Activated CD4-positive, alpha-beta T cell treated with anti-CD3 and anti-CD28 coated beads, Interleukin-2, Interleukin-4, amounts not matched to agents 100 ng/mL and 50 ng/mL, durations not matched to agents 16 hours and 8 hours (primary cell): ENCODE data around the gene ITPR1.

Experiments used
- DNase-seq: peaks from one replicate; pipeline ENCODE4 v3.0.0-alpha.2; 2020; ENCODE audit warnings: low spot score

Gene ITPR1

DNA sequence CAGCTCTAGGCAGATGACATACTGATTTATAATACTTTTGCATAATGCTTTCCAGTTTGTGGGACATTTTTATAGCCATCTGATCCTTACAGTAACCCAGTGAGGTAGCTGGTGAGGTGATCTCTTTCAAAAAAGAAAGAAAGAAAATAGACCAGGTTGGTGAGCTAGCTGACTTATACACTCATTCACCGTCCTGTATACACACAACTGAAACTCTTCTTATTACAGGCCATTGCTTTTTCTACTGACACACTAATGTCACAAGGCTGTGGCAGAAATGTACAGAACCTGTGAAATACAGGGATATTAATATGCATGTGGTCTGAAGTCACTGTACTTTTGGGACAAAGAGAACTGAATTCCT is 335.9 kb downstream of the ITPR1 start:
- peak; percentile 63 for DNase-seq

DNA sequence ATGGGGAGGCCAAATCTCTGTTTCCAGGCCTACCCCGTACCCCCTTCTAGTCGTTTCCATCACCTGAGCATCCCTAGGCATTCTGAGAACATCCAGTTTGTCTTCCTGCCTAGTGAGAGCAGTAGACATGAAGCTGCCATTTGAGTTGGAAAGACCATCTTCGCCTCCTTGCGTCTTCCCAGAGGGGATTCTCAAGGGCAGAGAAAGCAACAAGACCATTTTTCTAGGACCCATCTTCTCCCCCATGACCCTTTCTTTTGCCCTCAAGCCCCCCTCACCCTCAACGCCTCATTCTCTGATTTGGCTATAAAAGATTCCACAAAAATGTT is 337.4 kb downstream of the ITPR1 start:
- DNase-seq = no peak

DNA sequence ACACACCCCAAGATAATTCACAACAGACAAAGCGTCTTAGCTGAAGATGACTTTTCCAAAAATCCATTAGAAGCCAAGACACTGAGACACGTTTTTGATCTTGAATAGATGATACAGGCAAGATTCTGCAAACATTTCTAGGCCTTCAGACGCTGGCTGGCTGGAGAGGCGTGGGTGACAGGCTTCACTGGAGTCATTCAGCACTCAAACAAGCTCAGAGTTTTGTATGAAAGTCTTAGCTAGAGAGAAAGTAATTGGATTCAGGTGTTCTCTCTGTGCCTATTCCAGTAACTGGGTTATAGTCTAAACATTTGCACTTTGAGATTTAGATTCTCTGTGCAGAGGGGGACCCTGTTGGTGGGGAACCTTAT is 338.4 kb downstream of the ITPR1 start:
- peak; percentile 47 for DNase-seq

DNA sequence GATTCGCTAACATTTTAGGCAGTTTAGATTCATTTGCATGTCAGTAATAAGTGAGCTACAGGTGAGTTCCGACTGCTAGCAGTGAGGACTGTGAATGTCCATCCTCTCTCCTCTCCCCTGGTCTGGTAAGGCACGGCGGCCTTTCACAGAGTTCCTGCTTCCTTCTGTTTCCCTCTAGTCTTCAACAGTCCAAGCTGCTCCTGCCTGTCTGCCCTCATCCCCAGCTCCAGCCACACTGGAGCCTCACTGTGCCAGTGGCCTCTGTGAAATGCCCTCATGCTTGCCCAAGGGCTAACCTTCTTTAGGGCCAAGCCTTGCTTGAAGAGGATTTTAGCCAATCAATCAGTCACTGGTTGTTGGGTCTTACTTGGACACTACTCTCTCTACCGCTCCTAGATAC is 340.3 kb downstream of the ITPR1 start:
- DNase-seq = no peak

DNA sequence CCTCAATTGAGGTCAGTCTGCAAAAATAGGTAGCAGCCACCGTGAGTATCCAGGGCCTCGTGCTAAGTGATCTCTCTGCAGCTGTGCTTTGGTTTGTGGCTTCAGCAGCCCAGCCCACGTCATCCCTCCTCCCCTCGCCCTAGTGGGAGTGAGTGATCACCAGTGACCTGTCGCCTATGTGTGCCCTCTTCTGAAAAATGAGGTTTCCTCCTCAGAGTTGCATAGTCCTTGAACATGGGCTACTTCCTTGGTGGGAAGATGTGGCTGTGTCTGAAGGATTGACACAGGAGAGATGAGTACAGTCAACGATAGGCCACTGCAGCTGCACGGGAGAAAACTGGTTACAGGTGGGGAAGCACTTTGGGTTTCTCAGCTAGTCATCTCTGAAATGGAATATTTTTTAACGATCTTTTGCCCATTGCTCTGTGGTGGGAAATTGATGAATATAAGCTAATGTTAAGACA is 341.3 kb downstream of the ITPR1 start:
- DNase-seq = peak; percentile 86

DNA sequence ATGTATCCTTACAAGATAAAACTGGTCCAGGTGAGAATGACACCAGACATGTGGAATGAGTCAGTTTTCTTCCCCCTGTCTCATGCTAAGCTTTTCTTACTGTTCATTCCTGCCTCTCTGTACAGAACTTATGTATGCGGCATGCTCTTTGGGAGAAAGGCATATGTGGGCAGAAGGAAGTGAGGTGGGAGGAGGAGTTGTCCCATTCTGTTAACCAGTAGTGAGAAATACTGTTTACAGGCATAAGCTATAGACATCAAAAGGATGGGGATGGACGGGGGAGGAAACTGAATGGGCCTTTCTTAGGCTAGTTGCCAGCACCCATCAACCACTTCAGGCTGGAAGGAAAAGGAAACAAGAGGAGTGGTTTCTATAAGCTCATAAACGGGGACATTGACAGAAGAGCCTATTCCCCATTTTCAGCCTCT is 342.5 kb downstream of the ITPR1 start:
- peak; percentile 54 for DNase-seq

DNA sequence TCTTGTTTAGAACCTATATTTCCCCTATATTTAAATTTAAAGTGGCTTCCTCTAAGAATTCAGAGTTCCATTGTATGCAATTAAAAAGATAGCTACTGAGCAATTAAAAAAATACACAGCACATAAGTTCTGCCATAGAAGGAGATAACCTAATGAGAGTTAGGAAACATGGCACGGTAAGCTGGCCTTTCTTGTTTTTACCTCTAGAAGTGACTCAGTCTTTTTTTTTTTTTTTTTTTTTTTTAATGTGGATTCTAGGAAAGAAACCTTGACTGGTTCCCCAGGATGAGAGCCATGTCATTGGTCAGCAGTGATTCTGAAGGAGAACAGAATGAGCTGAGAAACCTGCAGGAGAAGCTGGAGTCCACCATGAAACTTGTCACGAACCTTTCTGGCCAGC is 343.4 kb downstream of the ITPR1 start:
- no peak for DNase-seq

DNA sequence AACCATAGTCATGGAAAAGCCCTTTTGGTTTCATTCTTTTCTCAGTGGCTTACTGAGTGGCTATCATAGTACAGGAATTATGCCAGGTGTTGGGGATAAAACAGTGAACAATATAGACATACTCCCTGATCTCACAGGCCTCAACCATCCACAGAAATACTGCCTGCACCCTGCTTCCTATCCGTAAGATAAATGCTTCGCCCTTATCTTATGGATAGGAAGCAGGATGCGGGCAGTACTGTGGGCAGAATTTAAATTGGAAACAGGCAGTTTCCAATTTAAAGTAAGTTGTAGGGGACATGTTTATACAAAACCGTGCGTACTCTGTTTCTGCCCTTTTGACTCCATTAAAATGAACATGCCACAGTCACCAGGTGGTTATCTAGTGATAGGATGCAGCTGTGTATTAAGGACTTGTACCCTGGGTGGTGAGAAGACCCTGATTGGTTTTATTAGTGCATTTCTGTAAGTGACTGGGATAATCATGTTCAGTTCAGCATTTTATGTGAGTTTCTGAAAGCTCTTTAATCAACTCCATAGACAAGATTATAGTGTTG is 344.3 kb downstream of the ITPR1 start:
- no peak for DNase-seq

DNA sequence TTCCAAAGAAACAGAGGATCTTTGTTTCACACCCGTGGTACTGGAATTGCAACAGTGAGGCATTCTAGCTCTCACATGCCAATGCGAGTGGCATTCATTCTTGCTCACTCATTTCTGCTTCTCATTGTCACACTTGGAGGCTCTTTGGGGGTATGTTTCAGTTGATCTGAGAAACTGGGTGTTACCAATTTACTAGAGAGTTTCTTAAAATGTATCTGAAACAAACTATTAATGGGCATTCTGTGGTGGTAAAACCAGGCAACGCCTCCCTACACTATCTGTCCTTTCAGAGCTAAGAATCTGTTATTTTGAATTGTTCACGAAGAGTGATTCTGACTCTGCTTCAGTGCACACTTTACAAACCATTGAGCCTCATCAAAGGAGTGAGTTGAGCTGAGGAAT is 345.5 kb downstream of the ITPR1 start:
- DNase-seq = no peak

DNA sequence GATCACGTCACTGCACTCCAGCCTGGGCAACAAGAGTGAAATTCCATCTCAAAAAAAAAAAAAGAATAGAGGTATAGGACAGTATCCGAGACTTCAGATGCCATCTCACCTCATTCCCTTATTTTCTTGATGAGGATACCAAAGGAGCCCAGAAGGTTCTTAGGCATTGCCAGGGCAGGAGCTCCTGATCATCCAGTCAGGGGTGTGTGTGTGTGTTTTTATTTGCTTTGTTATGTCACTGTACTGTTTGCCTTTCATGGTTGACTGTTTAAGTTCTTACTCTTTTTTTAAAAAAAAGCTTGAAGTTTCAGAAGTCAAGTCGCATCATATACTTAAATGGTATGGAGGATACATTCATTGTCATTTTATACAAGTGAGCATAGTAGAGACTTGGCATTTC is 346.1 kb downstream of the ITPR1 start:
- no peak for DNase-seq

DNA sequence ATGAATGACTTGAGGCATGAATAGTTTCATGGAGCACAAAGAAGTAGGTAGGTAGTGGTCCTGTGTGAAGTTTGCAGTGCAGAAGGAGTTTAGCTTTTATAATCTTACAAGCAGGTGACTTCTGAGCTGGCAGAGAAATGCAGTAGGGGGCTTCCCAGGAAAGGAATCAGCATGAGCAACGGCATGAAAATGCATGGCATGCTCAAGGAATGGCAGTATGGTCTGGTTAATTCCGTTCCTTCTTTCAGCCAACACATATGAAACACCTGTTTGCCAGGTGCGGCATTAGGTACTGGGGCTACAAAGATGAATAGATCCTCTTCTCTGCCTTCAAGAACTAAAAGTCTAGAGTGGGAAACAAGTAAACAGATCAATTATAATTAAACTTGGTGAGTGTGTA is 348.1 kb downstream of the ITPR1 start:
- DNase-seq = no peak

DNA sequence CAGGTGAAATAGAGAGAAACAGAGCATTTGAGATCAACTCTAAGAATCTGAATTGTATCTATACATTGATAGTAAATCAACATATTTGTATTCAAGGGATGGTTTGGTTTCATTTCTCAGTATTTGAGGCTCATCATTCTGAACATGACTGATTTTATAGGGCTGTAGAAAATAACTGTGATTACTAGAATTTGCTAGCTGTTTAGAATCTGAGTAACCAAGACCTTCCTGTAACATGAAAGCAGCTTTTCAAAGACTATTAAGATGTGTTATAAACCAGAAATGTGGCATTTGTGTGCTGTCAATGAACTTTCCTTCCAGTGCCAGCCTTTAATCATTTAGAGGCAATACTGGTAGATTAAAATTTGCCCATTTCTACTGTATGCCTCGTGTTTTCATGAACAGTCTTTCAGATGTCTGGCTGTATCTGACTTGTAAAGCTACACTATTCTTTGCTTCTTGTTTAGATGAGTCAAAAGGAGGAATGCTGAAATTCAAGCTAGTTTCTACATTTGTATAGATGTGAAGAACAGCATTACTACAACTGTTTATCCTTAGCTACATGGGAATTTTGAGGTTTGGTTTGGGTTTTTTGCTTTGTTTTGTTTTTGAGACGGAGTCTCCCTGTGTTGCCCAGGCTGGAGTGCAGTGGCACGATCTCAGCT is 348.8 kb downstream of the ITPR1 start:
- DNase-seq = peak; percentile 44

DNA sequence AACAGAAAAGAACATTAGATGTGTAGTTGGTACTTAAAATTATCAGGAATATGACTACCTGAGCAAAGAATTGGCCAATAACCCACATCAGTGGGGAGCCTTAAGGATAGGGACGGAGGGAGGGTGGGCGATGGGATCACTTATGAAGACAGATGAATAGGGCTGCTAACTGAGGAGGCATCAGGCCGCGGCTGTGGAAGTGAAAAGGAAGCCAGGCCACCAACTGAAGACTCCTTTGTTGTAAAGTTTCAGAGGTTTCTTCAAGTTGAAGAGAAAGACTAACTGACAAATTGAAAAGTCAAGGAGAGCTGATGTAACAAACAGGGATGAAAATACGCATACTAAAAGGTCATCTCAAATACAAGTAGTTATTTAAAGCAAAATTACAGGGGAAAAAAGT is 350.5 kb downstream of the ITPR1 start:
- DNase-seq = no peak

DNA sequence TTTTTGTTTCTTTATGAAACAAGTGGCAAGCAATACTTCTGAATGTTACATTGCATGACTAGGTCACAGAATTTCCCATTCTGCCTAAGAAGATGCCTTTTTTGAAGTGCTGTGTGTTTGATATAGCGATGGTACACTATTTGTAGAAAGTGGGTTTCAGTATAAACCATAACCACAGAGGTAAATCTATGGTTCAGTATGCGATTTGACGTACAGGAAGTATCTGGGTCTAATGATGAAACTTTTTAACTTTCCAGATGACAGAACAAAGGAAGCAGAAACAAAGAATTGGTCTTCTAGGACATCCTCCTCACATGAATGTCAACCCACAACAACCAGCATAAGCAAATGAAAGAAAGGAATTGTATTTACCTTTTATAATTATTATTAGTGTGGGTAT is 352.7 kb downstream of the ITPR1 start:
- peak; percentile 85 for DNase-seq

DNA sequence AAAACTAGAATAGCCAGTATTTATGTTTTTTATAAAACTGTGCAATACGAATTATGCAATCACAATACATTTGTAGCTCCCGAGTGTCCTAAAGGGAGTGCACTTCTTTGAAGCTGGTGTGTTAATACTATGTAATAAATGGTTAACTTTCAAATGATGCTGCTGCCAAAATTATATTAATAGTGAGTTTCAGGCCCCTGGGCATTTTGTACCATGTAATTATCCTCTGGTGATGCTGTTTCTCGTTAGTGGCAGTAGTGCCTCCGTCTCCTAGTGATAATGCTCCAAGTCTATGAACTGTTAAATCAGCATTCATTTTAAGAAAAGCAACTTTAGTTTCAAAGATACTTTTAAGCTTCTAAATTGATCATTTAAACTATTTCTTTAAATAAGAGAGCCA is 353.4 kb downstream of the ITPR1 start:
- no peak for DNase-seq

DNA sequence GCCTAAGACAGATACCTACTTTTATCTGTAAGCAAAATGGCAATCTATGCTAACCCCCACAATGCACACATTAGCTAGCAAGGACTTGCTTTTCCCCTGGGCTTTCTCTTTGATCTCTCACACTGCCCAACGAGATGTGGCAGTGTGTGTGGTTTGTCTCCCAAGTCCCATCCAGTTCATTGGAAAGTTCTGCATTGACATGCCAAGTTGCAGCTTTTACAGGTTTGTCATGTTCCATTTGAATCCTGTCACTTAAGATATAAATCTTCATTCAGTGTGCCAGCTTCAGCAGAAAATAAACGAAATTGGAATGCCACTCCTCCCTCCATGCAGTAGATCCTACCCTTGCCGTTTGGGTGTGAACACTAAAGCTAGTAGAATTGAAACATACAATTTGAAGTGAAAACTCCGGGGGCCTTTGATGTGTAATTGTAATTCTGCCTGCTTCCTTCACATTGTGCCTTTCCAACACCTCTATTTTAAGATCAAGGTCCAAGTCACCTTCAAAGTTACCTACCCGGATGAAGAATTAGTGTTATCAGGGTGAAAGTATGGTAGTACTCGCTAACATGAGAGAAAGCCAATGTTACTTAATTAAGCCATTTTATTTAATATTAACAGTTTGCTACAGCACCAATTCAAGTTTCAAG is 355.2 kb downstream of the ITPR1 start:
- no peak for DNase-seq

DNA sequence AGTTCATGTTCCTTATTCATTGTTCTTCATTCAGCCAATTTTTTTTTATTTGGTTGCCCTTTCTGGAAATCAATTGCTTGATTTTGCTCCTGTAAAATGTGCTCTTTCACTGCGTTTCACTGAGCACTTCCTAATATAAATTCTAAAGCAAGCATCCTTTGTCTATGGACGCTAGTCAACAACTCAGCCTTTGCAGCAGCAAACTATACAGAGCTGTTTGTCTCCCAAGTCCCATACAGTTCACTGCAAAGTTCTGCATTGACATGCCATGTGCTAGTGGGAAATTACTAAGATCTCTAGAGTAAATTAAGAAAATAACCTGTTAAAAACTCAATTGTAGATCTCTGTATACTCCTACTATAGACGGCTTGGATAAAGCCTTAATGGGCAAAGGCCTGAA is 356.0 kb downstream of the ITPR1 start:
- no peak for DNase-seq

DNA sequence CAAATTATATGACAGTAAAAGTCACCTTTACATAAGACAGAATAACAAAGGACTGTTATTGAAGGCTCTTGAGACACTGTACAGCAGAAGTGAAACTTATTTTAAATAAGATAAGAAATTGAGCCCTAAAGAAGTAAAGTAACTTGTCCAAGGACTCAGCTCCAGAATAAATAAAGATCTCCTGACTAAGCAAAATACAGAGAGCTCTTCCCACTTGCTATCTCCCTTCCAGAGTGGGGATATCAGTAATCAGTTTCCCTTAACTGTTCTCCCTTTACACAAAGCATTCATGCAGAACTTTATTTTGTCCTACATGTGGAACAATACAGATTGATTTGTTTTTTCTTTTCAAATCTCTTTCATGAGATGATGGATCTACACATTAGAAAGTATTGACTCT is 356.6 kb downstream of the ITPR1 start:
- no peak for DNase-seq

DNA sequence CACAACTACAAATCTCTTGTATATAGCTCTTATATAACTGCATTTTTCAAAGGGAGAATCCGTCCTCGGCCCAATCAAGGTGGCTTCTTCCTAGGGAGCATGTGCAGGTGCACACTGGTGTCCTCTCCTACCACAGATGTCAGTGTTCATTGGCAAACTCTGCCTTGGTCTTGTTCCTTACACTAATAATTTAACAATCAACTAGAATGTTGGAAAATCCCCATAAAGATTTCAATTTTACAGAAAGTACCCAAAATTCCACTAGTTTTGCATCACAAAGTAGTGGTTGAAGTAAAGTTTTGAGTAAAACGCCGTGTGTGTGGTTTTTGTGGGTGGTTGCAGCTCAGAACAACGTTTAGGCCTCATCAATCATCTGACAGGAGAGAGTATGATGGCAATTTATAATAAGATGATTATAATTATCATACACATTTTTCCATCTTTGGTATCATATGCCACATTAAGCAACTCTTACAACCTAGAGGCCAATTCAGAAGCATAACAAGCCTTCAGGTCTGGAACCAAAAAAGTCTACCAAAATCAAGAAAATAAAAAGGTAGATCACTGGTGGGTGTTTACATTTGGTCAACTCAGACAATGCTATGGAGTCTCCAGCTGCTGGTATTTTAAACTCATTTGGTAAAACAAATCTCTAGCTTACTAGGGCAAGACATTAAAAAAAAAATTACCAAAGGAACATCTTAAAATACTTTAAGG is 357.2 kb downstream of the ITPR1 start:
- peak; percentile 82 for DNase-seq

DNA sequence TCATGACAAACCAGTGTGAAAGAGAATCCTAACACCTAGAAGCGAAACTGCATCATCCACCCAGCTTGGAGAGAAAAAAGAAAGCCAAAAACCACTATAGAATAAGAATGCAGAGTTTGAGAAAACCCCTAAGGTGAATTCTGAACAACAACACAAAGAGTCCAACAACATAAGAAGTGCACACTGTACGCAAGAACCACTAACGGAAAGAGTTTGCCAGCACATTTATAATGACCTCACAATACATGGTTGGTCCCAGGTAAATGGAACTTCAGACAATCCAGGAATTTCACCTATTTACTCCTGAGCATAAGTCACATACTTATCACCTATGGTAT is 357.7 kb downstream of the ITPR1 start:
- peak; percentile 79 for DNase-seq

DNA sequence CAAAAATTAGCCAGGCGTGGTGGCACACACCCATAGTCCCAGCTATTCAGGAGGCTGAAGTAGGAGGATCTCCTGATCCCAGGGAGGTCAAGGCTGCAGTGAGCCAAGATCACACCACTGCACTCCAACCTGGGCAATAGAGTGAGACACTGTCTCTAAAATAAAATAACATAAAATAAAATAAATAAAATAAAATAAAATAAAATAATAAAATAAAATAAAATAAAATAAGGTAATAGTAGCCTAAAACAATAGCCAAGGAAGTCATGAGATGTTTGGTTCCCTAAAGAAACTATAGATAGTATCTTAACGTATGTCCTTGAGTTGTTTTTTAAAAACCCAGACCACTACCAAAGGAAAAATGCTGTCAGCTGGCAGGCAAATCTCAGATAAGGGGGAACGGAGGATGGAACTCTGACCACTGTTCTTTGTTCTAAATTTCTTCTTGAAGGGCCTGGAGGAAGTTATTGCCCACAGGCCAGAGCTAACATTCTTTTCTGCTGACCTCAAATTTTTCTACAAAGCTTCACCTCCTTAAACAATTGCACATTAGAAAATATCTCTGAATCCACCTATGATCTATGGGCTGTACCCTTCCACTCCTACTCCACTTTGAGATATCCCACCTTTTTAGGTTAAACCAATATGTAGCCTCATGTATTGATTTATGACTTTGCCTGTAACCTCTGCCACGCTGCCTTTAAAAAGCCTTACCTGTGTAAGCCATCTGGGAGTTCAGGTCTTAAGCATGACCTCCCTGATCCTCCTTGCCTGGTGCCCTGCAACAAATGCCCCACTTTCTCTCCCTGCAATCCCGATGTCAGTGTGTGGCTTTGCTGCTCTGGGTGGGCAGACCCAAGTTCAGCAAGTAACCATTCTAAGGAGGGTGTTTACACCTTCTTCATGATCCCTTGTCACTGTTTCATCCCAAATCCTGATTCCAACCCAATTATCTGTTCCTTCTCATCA is 359.9 kb downstream of the ITPR1 start:
- DNase-seq = no peak

DNA sequence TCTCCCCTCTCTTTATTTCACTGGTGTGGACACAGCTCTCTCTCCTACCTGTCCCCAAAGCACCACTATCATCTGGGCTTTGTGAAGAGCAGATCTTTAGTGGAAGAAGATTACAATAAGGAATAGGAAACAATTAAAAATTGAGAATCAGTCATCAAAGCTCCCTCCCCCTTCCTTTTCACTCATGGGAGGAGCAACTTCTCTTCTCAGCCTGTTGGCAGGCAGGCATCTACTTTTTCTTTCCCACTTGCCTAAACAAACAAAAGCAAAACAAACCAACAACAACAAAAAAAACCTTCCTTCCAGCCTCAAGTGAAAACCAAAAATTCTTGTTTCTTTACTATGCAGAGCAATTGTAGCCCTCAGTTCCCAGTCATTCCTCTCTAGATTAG is 360.6 kb downstream of the ITPR1 start:
- no peak for DNase-seq
